ENCODE measurements around the gene UTP4. TPM values are rescaled to one million over a fixed set of nuclear protein-coding genes. Genes with fewer than 3 reads are reported as not detected.
A peak's percentile ranks its signal among the peaks of the same experiment; 100 is the strongest.

UTP4 gene
- total RNA-seq = 100 to 1,000 TPM in 1 of 2 donors, 10 to 100 TPM in 1; 69.1 to 112 TPM

- Mint-ChIP-seq H3K27me3 (no peaks in the 10 kb centered on the region), H3K4me3 (peak within 1 kb of the TSS; percentile 95), H3K9me3 (no peaks in the 10 kb centered on the region), H3K4me1 (peaks cover 43% of the 10 kb centered on the region), H3K27ac (peak within 1 kb of the TSS; percentile 97), H3K36me3 (ENCODE audit: low read depth) (peaks cover 91% of the 10 kb centered on the region)
- ATAC-seq (replicated peaks) = peak; percentile 98
These were observed at the start of gene UTP4, which contains the start of gene CHTF8 for GRCh38 chr16:69132424-69133252. UTP4 (plus strand) TSS chr16:69132649; CDS start chr16:69133460, 811 bp downstream. CHTF8 (minus strand) TSS chr16:69132588; CDS start chr16:69121458, 11,130 bp downstream.

GRCh38 chr16:69083306-69083941 lies 49.0 kb upstream of the UTP4 start:
- ATAC-seq (replicated peaks) = no peak
- H3K4me3 Mint-ChIP-seq = no peak overlapping the region
- no peaks in the 10 kb centered on the region for H3K9me3 Mint-ChIP-seq
- H3K4me1 Mint-ChIP-seq = no peaks in the 10 kb centered on the region
- peaks cover 26% of the 10 kb centered on the region for H3K36me3 Mint-ChIP-seq (ENCODE audit: low read depth)
- H3K27me3 Mint-ChIP-seq = no peaks in the 10 kb centered on the region
- H3K27ac Mint-ChIP-seq = no peak overlapping the region

GRCh38 chr16:69084289-69084688 lies 48.2 kb upstream of the UTP4 start:
- no peaks in the 10 kb centered on the region for H3K9me3 Mint-ChIP-seq
- H3K27ac Mint-ChIP-seq = no peak overlapping the region
- no peak overlapping the region for H3K4me3 Mint-ChIP-seq
- no peak for ATAC-seq (replicated peaks)
- no peaks in the 10 kb centered on the region for H3K4me1 Mint-ChIP-seq
- H3K27me3 Mint-ChIP-seq = no peaks in the 10 kb centered on the region
- peaks cover 26% of the 10 kb centered on the region for H3K36me3 Mint-ChIP-seq (ENCODE audit: low read depth)

DNA sequence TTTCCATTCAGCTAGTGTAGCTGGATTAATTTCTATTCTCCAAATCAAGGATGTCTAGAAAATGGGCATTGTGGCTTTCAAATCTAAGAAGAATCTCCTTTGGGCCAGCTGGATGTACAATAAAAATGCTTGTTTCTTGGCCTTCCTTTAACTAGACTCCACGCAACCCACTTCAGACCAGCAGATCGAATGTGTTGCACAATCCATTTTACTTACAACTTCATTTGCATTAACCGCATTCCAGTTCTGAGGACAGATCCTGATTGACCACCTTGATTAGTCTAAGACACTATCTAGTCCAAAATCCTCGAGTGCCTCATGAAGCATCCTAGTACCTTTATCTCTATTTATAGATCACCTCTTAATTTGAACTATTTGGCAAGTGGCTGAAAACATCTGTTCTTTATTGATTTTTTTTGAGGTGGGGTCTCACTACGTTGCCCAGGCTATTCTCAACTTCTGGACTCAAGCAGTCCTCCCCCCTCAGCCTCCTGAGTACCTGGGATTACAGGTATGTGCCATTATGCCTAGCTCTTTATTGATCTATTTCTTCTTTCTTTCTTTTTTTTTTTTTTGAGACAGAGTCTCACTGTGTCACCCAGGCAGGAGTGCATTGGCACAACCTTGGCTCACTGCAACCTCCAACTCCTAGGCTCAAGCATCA lies 47.3 kb upstream of the UTP4 start:
- no peak for ATAC-seq (replicated peaks)
- H3K4me1 Mint-ChIP-seq = no peaks in the 10 kb centered on the region
- peaks cover 26% of the 10 kb centered on the region for H3K36me3 Mint-ChIP-seq (ENCODE audit: low read depth)
- no peaks in the 10 kb centered on the region for H3K9me3 Mint-ChIP-seq
- no peaks in the 10 kb centered on the region for H3K27me3 Mint-ChIP-seq
- H3K27ac Mint-ChIP-seq = no peak overlapping the region
- no peak overlapping the region for H3K4me3 Mint-ChIP-seq

- Mint-ChIP-seq H3K4me1 (no peaks in the 10 kb centered on the region), H3K4me3 (no peak overlapping the region), H3K27ac (no peak overlapping the region), H3K9me3 (no peaks in the 10 kb centered on the region), H3K36me3 (ENCODE audit: low read depth) (peaks cover 26% of the 10 kb centered on the region), H3K27me3 (no peaks in the 10 kb centered on the region)
- no peak for ATAC-seq (replicated peaks)
These were observed 45.3 kb upstream of the UTP4 start for GRCh38 chr16:69087161-69087581.

DNA sequence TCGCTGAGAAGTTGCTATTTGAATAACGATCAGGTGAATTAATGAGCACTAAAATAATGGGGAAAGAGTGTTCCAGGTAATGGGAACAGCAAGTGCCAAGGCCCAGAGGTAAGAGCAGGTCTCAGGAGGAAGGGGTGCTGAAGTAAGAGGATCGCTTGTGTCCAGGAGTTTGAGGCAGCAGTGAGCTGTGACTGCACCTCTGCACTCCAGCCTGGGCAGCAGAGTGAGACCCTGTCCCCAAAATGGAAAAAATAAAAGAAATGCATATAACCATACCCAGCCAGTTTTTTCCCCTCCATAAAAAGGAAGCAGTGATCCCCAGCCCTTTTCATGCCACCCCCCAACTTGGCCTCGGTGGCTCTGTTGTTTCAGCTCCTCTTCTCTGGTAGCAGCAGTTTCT lies 43.8 kb upstream of the UTP4 start:
- Mint-ChIP-seq H3K4me3 (no peak overlapping the region), H3K4me1 (no peaks in the 10 kb centered on the region), H3K9me3 (no peaks in the 10 kb centered on the region), H3K27me3 (no peaks in the 10 kb centered on the region), H3K27ac (no peak overlapping the region), H3K36me3 (ENCODE audit: low read depth) (peaks cover 15% of the 10 kb centered on the region)
- ATAC-seq (replicated peaks) = no peak

- H3K27me3 Mint-ChIP-seq = no peaks in the 10 kb centered on the region
- no peaks in the 10 kb centered on the region for H3K9me3 Mint-ChIP-seq
- no peak overlapping the region for H3K4me3 Mint-ChIP-seq
- ATAC-seq (replicated peaks) = peak; percentile 91
- H3K27ac Mint-ChIP-seq = no peak overlapping the region
- peaks cover 11% of the 10 kb centered on the region for H3K36me3 Mint-ChIP-seq (ENCODE audit: low read depth)
- no peaks in the 10 kb centered on the region for H3K4me1 Mint-ChIP-seq
These were observed 43.1 kb upstream of the UTP4 start for GRCh38 chr16:69089091-69089910.

DNA sequence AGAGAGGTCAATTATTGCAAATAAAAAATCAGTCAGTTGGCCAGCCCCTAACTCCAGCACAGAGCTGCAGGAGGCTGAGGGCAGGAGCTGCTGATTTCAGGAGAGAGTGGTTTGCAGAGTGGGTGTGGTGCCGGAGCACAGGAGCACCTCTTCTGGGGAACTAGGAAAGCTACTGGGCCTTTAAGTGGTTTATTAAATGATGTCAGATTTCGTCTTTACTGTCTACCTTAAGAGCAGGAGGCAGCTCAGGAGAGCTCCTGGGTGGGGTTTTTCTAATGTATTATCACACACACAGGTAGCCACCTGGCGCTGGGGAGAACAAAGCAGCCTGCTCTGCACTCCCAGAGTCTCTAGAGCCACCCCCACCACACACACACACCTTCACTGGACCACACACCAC lies 38.5 kb upstream of the UTP4 start:
- H3K9me3 Mint-ChIP-seq = no peaks in the 10 kb centered on the region
- no peak overlapping the region for H3K27ac Mint-ChIP-seq
- no peak overlapping the region for H3K4me3 Mint-ChIP-seq
- no peaks in the 10 kb centered on the region for H3K36me3 Mint-ChIP-seq (ENCODE audit: low read depth)
- no peaks in the 10 kb centered on the region for H3K4me1 Mint-ChIP-seq
- H3K27me3 Mint-ChIP-seq = no peaks in the 10 kb centered on the region
- ATAC-seq (replicated peaks) = no peak

- no peak overlapping the region for H3K27ac Mint-ChIP-seq
- H3K4me1 Mint-ChIP-seq = no peaks in the 10 kb centered on the region
- H3K4me3 Mint-ChIP-seq = no peak overlapping the region
- no peaks in the 10 kb centered on the region for H3K36me3 Mint-ChIP-seq (ENCODE audit: low read depth)
- H3K27me3 Mint-ChIP-seq = no peaks in the 10 kb centered on the region
- no peak for ATAC-seq (replicated peaks)
- H3K9me3 Mint-ChIP-seq = no peaks in the 10 kb centered on the region
These were observed 37.9 kb upstream of the UTP4 start for GRCh38 chr16:69094501-69094900.

DNA sequence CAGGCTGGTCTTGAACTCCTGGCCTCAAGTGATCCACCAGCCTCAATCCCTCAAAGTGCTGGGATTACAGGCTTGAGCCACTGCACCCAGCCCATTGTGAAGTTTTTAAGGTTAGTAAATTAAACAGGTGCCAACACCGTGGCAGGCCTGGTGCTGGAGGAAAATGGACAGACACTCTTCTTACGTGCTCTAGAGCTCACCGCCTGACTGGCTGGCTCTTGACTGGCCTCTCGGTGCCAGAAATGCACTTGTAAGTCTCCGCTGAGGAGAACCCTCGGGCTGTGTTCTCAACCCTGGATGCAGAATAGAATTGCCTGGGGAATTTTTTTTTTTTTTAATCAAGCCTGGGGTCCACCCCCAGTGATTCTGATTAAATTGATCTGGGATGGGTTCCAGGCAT lies 37.3 kb upstream of the UTP4 start:
- no peaks in the 10 kb centered on the region for H3K4me1 Mint-ChIP-seq
- H3K36me3 Mint-ChIP-seq (ENCODE audit: low read depth) = no peaks in the 10 kb centered on the region
- H3K4me3 Mint-ChIP-seq = no peak overlapping the region
- no peak for ATAC-seq (replicated peaks)
- H3K9me3 Mint-ChIP-seq = no peaks in the 10 kb centered on the region
- H3K27me3 Mint-ChIP-seq = no peaks in the 10 kb centered on the region
- no peak overlapping the region for H3K27ac Mint-ChIP-seq

GRCh38 chr16:69100071-69100691 lies 32.3 kb upstream of the UTP4 start:
- Mint-ChIP-seq H3K27ac (no peak overlapping the region), H3K36me3 (ENCODE audit: low read depth) (peaks cover under 1% of the 10 kb centered on the region), H3K9me3 (no peaks in the 10 kb centered on the region), H3K4me3 (no peak overlapping the region), H3K4me1 (peaks cover under 1% of the 10 kb centered on the region), H3K27me3 (peaks cover 1% of the 10 kb centered on the region)
- ATAC-seq (replicated peaks) = no peak

DNA sequence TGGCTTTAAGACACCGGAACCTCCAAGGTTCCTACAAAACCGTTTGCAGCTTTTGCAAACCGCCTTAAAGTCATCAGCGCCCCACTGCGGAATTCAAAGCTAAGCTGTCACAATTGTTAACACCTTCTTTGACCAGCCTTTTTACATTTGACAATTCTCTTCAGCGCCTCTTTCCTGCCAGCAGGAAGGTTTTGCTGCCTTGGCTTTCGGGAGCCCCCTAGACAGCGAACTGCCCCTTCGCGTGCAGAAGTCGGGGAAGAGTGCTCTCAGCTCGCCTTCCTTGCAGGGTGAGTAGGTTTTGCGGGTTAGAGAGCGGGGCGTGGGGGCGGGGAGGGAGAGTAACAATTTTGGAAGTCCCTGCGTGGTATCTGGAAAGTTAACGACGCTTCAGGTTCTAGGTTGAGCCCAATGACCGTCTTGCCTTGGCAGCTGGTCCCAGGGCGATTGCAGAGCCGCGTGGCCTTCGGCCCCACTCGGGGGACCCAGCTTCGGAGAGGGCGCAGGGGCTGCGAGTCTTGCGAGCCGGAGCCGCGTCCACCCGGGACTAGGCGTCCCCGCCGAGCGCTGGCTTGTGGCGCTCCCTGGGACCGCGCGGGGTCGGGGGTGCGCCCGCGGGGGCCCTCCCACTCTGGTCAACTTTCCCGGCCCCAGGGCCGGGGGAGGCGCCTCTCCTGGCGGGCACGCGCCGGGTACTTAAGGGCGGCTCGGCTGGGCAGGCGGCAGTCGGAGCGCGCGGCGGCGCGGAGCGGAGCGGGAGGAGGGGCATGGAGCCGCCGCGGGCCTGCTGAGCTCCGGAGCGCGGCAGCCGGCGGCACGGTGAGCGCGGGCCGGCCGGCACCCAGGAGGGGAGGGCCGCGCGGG lies 26.7 kb upstream of the UTP4 start, which contains the start of gene HAS3:
Gene HAS3 (plus strand): TSS at position 153 of the 861 bp plus-strand sequence. CDS start 3,743 bp downstream, outside the sequence.
- H3K9me3 Mint-ChIP-seq = no peaks in the 10 kb centered on the region
- H3K27me3 Mint-ChIP-seq = peaks cover 27% of the 10 kb centered on the region
- H3K4me3 Mint-ChIP-seq = peak within 1 kb of the TSS; percentile 70
- no peak within 1 kb of the TSS for H3K27ac Mint-ChIP-seq
- ATAC-seq (replicated peaks) = peak; percentile 59
- H3K36me3 Mint-ChIP-seq (ENCODE audit: low read depth) = peaks cover 18% of the 10 kb centered on the region
- H3K4me1 Mint-ChIP-seq = peaks cover 6% of the 10 kb centered on the region

All from activated T-helper 17 cell treated with anti-CD3 and anti-CD28 coated beads, Interleukin-2, amount 50 U/mL, for 72 hours (primary cell).